A549 (cell line): ENCODE results near the gene PCNT.

Experiments used
- BHLHE40 ChIP-seq: IDR thresholded peaks from 2 replicates; pipeline ENCODE4 v1.6.1; 2012; ENCODE audit warnings: low read depth, low read length, inconsistent platforms
- CEBPB ChIP-seq, 2 experiments: fragments of >200 bp in 1 of 2; sonication (Bioruptor Twin) in 1 of 2; formaldehyde crosslinking in 1 of 2; IDR thresholded peaks; 2 replicates each; pipeline ENCODE4 v1.6.1; 2012 to 2016
- ESRRA ChIP-seq: fragments of 150-350 bp; IDR thresholded peaks from 2 replicates; pipeline ENCODE4 v1.6.1; 2014; ENCODE audit warnings: mild to moderate bottlenecking, low read length, borderline replicate concordance
- MAFK ChIP-seq: fragments of 450-650 bp; IDR thresholded peaks from 2 replicates; pipeline ENCODE4 v1.6.1; 2014; ENCODE audit not compliant: partially characterized antibody
- MAX ChIP-seq: IDR thresholded peaks from 2 replicates; pipeline ENCODE4 v1.6.1; 2012
- POLR2A ChIP-seq: IDR thresholded peaks from 2 replicates; pipeline ENCODE4 v1.6.1; 2012; ENCODE audit warnings: mild to moderate bottlenecking, low read length
- POLR2AphosphoS2 ChIP-seq: conservative IDR thresholded peaks from 2 replicates; pipeline ENCODE4 v1.6.1; 2012; ENCODE audit warnings: low read length, improper control_type of control experiment, inconsistent platforms
- RAD21 ChIP-seq, 2 experiments: fragments of >200 bp in 1 of 2; sonication (Bioruptor Twin) in 1 of 2; formaldehyde crosslinking in 1 of 2; IDR thresholded peaks in 1 of 2; conservative IDR thresholded peaks in 1 of 2; 2 replicates in 1 of 2; 3 replicates in 1 of 2; pipeline ENCODE4 v1.6.1; 2012 to 2018; ENCODE audit warnings: inconsistent platforms in 1 of 2
- RFX5 ChIP-seq: fragments of 450-650 bp; IDR thresholded peaks from 2 replicates; pipeline ENCODE4 v1.7.1; 2014; ENCODE audit warnings: antibody characterized with exemption, mild to moderate bottlenecking, moderate library complexity
- RNF2 ChIP-seq: fragments of 200-600 bp; sonication (generic); IDR thresholded peaks from 2 replicates; pipeline ENCODE4 v1.6.1; 2016; ENCODE audit warnings: low read depth, mild to moderate bottlenecking, antibody characterized with exemption, moderate library complexity, borderline replicate concordance
- USF2 ChIP-seq: fragments of 450-650 bp; IDR thresholded peaks from 2 replicates; pipeline ENCODE4 v1.6.1; 2014; ENCODE audit warnings: antibody characterized with exemption
- TF ChIP-seq, protein P1 (sequence below): fragments of >200 bp; sonication (Bioruptor Twin); formaldehyde crosslinking; IDR thresholded peaks from 3 replicates; pipeline ENCODE4 v1.5.1; 2016
- TF ChIP-seq, protein P2 (sequence below): IDR thresholded peaks from 2 replicates; pipeline ENCODE4 v1.6.1; 2012

DNA sequence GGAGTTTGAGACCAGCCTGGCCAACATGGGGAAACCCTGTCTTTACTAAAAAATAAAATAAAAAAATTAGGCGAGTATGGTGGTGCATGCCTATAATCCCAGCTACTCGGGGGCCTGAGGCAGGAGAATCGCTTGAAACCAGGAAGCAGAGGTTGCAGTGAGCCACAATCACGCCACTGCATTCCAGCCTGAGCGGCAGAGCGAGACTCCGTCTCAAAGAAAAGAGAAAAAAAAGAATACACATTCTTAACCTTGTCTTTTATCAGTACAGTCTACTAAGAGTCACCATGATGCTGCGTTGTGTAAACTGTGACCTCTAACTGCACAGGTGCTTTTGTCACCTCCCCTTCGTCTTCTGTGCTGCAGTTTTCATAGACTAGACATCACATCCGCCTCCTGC, 37.2 kb downstream of the PCNT start:
- no peak for TF ChIP-seq CEBPB (IDR thresholded peaks at IDR 0.05)
- TF ChIP-seq, protein P1, sequence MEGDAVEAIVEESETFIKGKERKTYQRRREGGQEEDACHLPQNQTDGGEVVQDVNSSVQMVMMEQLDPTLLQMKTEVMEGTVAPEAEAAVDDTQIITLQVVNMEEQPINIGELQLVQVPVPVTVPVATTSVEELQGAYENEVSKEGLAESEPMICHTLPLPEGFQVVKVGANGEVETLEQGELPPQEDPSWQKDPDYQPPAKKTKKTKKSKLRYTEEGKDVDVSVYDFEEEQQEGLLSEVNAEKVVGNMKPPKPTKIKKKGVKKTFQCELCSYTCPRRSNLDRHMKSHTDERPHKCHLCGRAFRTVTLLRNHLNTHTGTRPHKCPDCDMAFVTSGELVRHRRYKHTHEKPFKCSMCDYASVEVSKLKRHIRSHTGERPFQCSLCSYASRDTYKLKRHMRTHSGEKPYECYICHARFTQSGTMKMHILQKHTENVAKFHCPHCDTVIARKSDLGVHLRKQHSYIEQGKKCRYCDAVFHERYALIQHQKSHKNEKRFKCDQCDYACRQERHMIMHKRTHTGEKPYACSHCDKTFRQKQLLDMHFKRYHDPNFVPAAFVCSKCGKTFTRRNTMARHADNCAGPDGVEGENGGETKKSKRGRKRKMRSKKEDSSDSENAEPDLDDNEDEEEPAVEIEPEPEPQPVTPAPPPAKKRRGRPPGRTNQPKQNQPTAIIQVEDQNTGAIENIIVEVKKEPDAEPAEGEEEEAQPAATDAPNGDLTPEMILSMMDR, result no peak
- no peak for TF ChIP-seq ESRRA
- no peak for TF ChIP-seq USF2
- no peak for TF ChIP-seq BHLHE40
- TF ChIP-seq RAD21 (conservative IDR thresholded peaks at IDR 0.05 in 1 of 2, IDR thresholded peaks at IDR 0.05 in 1 of 2), result no peak
- no peak for TF ChIP-seq MAX
- no peak for TF ChIP-seq MAFK
- TF ChIP-seq POLR2A, result no peak
- TF ChIP-seq, protein P2, sequence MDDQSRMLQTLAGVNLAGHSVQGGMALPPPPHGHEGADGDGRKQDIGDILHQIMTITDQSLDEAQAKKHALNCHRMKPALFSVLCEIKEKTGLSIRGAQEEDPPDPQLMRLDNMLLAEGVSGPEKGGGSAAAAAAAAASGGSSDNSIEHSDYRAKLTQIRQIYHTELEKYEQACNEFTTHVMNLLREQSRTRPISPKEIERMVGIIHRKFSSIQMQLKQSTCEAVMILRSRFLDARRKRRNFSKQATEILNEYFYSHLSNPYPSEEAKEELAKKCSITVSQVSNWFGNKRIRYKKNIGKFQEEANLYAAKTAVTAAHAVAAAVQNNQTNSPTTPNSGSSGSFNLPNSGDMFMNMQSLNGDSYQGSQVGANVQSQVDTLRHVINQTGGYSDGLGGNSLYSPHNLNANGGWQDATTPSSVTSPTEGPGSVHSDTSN, result no peak
- no peak for TF ChIP-seq RFX5
- TF ChIP-seq POLR2AphosphoS2, result no peak
- no peak for TF ChIP-seq RNF2
